HEK293 (cell line): Measurements from ENCODE around the gene TNP2.

Source experiments
- CTCF ChIA-PET: fragments of 350-600 bp; formaldehyde crosslinking; extraction: SDS; loops from one replicate; lab custom pipeline; 2021; ENCODE audit warnings: antibody characterized with exemption; lab: Yijun Ruan, JAX
- POLR2A ChIA-PET: fragments of 300-600 bp; formaldehyde crosslinking; extraction: SDS; loops from one replicate; lab custom pipeline; 2020; ENCODE audit warnings: antibody characterized with exemption, inconsistent platforms; lab: Yijun Ruan, JAX
- H3K27ac ChIP-seq: fragments of 200-500 bp; sonication (Bioruptor generic); 2 replicates; pipeline ENCODE4 v1.5.1; 2014; ENCODE audit warnings: low read depth, low read length, control low read depth, inconsistent platforms; ENCODE audit errors: extremely low read depth
- H3K36me3 ChIP-seq, 2 experiments: fragments of 200-500 bp in 1 of 2; sonication (Bioruptor generic) in 1 of 2; 1 replicate in 1 of 2; 2 replicates in 1 of 2; pipeline ENCODE4 v1.5.1; 2014 to 2017; ENCODE audit warnings: inconsistent platforms in 2 of 2, low read length in 2 of 2; ENCODE audit not compliant: control insufficient read depth in 2 of 2, insufficient read depth in 1 of 2
- H3K4me1 ChIP-seq: fragments of 200-500 bp; sonication (Bioruptor generic); 2 replicates; pipeline ENCODE4 v1.5.1; 2014; ENCODE audit warnings: mild to moderate bottlenecking, low read length, inconsistent platforms; ENCODE audit not compliant: control insufficient read depth, insufficient read depth
- H3K4me3 ChIP-seq: 2 replicates; pipeline ENCODE4 v1.5.1; 2011; ENCODE audit warnings: low read depth, mild to moderate bottlenecking, control low read depth, low read length, moderate library complexity
- H3K9me3 ChIP-seq: fragments of 200-500 bp; sonication (Bioruptor generic); 2 replicates; pipeline ENCODE4 v1.5.1; 2014; ENCODE audit warnings: low read depth, low read length, inconsistent platforms; ENCODE audit not compliant: control insufficient read depth, insufficient read depth
- HOXA7 ChIP-seq: sonication (generic); formaldehyde crosslinking; IDR thresholded peaks from 2 replicates; pipeline ENCODE4 v1.8.1; 2022; ENCODE audit warnings: missing genetic modification reagents, borderline replicate concordance
- HOXD13 ChIP-seq: sonication (generic); formaldehyde crosslinking; IDR thresholded peaks from 2 replicates; pipeline ENCODE4 v1.8.0; 2022; ENCODE audit warnings: missing genetic modification reagents, borderline replicate concordance
- MEIS1 ChIP-seq: sonication (generic); formaldehyde crosslinking; IDR thresholded peaks from 2 replicates; pipeline ENCODE4 v1.8.1; 2022; ENCODE audit warnings: missing genetic modification reagents, mild to moderate bottlenecking, borderline replicate concordance
- PRDM10 ChIP-seq: fragments of 450-650 bp; formaldehyde crosslinking; IDR thresholded peaks from 2 replicates; pipeline ENCODE4 v1.5.1; 2016; ENCODE audit warnings: missing biosample characterization, missing genetic modification characterization
- ZBTB17 ChIP-seq: fragments of 450-650 bp; formaldehyde crosslinking; IDR thresholded peaks from 2 replicates; pipeline ENCODE4 v1.5.1; 2016; ENCODE audit warnings: missing biosample characterization, missing genetic modification characterization
- ZEB2 ChIP-seq: fragments of 450-650 bp; formaldehyde crosslinking; IDR thresholded peaks from 2 replicates; pipeline ENCODE4 v1.5.1; 2016; ENCODE audit warnings: missing biosample characterization, missing genetic modification characterization
- ZNF138 ChIP-seq: fragments of 450-650 bp; formaldehyde crosslinking; IDR thresholded peaks from 2 replicates; pipeline ENCODE4 v1.5.1; 2016; ENCODE audit warnings: missing biosample characterization, missing genetic modification characterization, borderline replicate concordance
- ZNF341 ChIP-seq: fragments of 450-650 bp; formaldehyde crosslinking; IDR thresholded peaks from 2 replicates; pipeline ENCODE4; 2016; ENCODE audit warnings: low read depth, missing biosample characterization, missing genetic modification characterization
- ZNF366 ChIP-seq: fragments of 450-650 bp; formaldehyde crosslinking; conservative IDR thresholded peaks from 2 replicates; pipeline ENCODE4 v1.5.1; 2016; ENCODE audit warnings: missing biosample characterization, missing genetic modification characterization
- ZNF404 ChIP-seq: fragments of 450-650 bp; formaldehyde crosslinking; IDR thresholded peaks from 2 replicates; pipeline ENCODE4 v1.5.1; 2017; ENCODE audit warnings: missing biosample characterization, missing genetic modification characterization
- ZNF426 ChIP-seq: fragments of 450-650 bp; formaldehyde crosslinking; IDR thresholded peaks from 2 replicates; pipeline ENCODE4 v1.5.1; 2017; ENCODE audit warnings: missing biosample characterization, missing genetic modification characterization, mild to moderate bottlenecking, inconsistent platforms, moderate library complexity
- ZNF473 ChIP-seq: fragments of 450-650 bp; formaldehyde crosslinking; IDR thresholded peaks from 2 replicates; pipeline ENCODE4 v1.5.1; 2017; ENCODE audit warnings: missing biosample characterization, missing genetic modification characterization
- ZNF513 ChIP-seq: fragments of 450-650 bp; IDR thresholded peaks from 2 replicates; pipeline ENCODE4 v1.5.1; 2018; ENCODE audit warnings: missing biosample characterization, missing genetic modification characterization
- ZNF518A ChIP-seq: fragments of 450-650 bp; formaldehyde crosslinking; conservative IDR thresholded peaks from 2 replicates; pipeline ENCODE4 v1.5.1; 2016; ENCODE audit warnings: low read depth, missing biosample characterization, missing genetic modification characterization
- ZNF623 ChIP-seq: fragments of 450-650 bp; formaldehyde crosslinking; IDR thresholded peaks from 2 replicates; pipeline ENCODE4 v1.5.1; 2016; ENCODE audit warnings: missing biosample characterization, missing genetic modification characterization
- ZNF664 ChIP-seq: fragments of 450-650 bp; formaldehyde crosslinking; IDR thresholded peaks from 2 replicates; pipeline ENCODE4 v1.5.1; 2016; ENCODE audit warnings: missing biosample characterization, missing genetic modification characterization
- ZNF701 ChIP-seq: fragments of 450-650 bp; formaldehyde crosslinking; IDR thresholded peaks from 2 replicates; pipeline ENCODE4 v1.5.1; 2016; ENCODE audit warnings: missing biosample characterization, missing genetic modification characterization
- ZSCAN18 ChIP-seq: fragments of 450-650 bp; formaldehyde crosslinking; IDR thresholded peaks from 2 replicates; pipeline ENCODE4 v1.5.1; 2016; ENCODE audit warnings: missing biosample characterization, missing genetic modification characterization

The TNP2 gene

GRCh38 chr16:11318817-11319216, 49.7 kb upstream of the TNP2 start:
- no peaks in the 10 kb centered on the region for H3K4me1 ChIP-seq
- H3K27ac ChIP-seq, result no peak overlapping the region
- H3K36me3 ChIP-seq, result no peaks in the 10 kb centered on the region
- H3K9me3 ChIP-seq, result no peaks in the 10 kb centered on the region
- ChIA-PET CTCF (interaction anchor here (0.7 kb wide), 1 partner anchor 64 kb away, joined by 3 read pairs; no protein-coding TSS in a partner anchor), POLR2A (no interaction called here)
- TF ChIP-seq ZNF404 (no peak), ZNF138 (no peak), ZBTB17 (tag by site-specific recombination) (no peak), HOXA7 (CRISPR knock-in tag) (no peak), MEIS1 (CRISPR knock-in tag) (no peak), ZNF341 (tag by site-specific recombination) (no peak), HOXD13 (CRISPR knock-in tag) (0 out of 2 replicates have a peak, but pooled peaks have one; percentile 17), ZNF623 (tag by site-specific recombination) (peak; percentile 100), ZNF701 (no peak), ZNF513 (tag by site-specific recombination) (no peak)
- TF ChIP-seq, all 188 proteins: peak for 2
- H3K4me3 ChIP-seq, result no peak overlapping the region

- ChIA-PET CTCF (no interaction called here), POLR2A (no interaction called here)
- Histone ChIP-seq H3K4me1 (no peaks in the 10 kb centered on the region), H3K36me3 (no peaks in the 10 kb centered on the region), H3K9me3 (no peaks in the 10 kb centered on the region), H3K4me3 (no peak overlapping the region), H3K27ac (no peak overlapping the region)
- no peak for TF ChIP-seq ZNF426
- peak; percentile 38; the same call in 1 of the 2 replicates for TF ChIP-seq ZNF664
Observed at GRCh38 chr16:11316331-11317015, 47.3 kb upstream of the TNP2 start.

- H3K9me3 ChIP-seq, result no peaks in the 10 kb centered on the region
- ChIA-PET CTCF (interaction anchor here (0.6 to 0.7 kb wide), 2 partner anchors 111 to 448 kb away, joined by 3 read pairs; no protein-coding TSS in a partner anchor), POLR2A (interaction anchor here (0.7 kb wide), 1 partner anchor 56 kb away, joined by 3 read pairs; no protein-coding TSS in a partner anchor)
- H3K36me3 ChIP-seq, result no peaks in the 10 kb centered on the region
- no peak overlapping the region for H3K4me3 ChIP-seq
- H3K27ac ChIP-seq, result no peak overlapping the region
- no peaks in the 10 kb centered on the region for H3K4me1 ChIP-seq
- TF ChIP-seq PRDM10 (tag by site-specific recombination), result no peak
- no peak for TF ChIP-seq ZNF366 (tag by site-specific recombination)
- TF ChIP-seq ZNF518A, result no peak
- no peak for TF ChIP-seq ZNF513 (tag by site-specific recombination)
- TF ChIP-seq ZNF473, result no peak
- no peak for TF ChIP-seq ZEB2 (tag by site-specific recombination)
- no peak for TF ChIP-seq ZSCAN18 (tag by site-specific recombination)
Observed at GRCh38 chr16:11315510-11315909, 46.4 kb upstream of the TNP2 start.
